T47D (cell line): Measurements from ENCODE around the gene ARL15.

Experiments used
- DNase-seq, 2 experiments: peaks; one replicate each; pipeline versions ENCODE4 v3.0.0 to v3.0.0-alpha.2; 2011 to 2012; ENCODE audit warnings: low read depth in 1 of 2, low spot score in 1 of 2
- JUND ChIP-seq: IDR thresholded peaks from 2 replicates; pipeline ENCODE4 v1.6.1; 2012; ENCODE audit warnings: low read depth
- in situ Hi-C: cut with HindIII; loops from 2 replicates; pipeline ENCODE4 v1.10.0; 2016; ENCODE audit warnings: low sequenced_read_pairs, low pct_unique_long_range_greater_than_20kb

Gene ARL15

GRCh38 chr5:54220230-54221040 lies 89.9 kb downstream of the ARL15 start:
- in situ Hi-C loops: no loop called here

GRCh38 chr5:54217826-54218503 lies 92.4 kb downstream of the ARL15 start:
- in situ Hi-C loops: no loop called here

More at GRCh38 chr5:54220230-54221040, 89.9 kb downstream of the ARL15 start:
- TF ChIP-seq JUND: no peak
- no peak for DNase-seq

GRCh38 chr5:54215233-54215736 lies 95.1 kb downstream of the ARL15 start:
- no peak for TF ChIP-seq JUND
- no peak for DNase-seq
- in situ Hi-C loops: no loop called here

More at GRCh38 chr5:54217826-54218503, 92.4 kb downstream of the ARL15 start:
- DNase-seq: peak; percentile 30 to 83
- no peak for TF ChIP-seq JUND

- TF ChIP-seq JUND: no peak
- no peak for DNase-seq
- in situ Hi-C loops: no loop called here
Observed at GRCh38 chr5:54214722-54215121, 95.7 kb downstream of the ARL15 start.

- DNase-seq: peak in 1 of 2 experiments; percentile 41
- in situ Hi-C loops: no loop called here
- TF ChIP-seq JUND: no peak
Observed at GRCh38 chr5:54212331-54212730, 98.0 kb downstream of the ARL15 start.

- in situ Hi-C loops: no loop called here
- DNase-seq: peak in 1 of 2 experiments; percentile 43
- TF ChIP-seq JUND: no peak
Observed at GRCh38 chr5:54211912-54212311, 98.5 kb downstream of the ARL15 start.

GRCh38 chr5:54207566-54207965 lies 102.8 kb downstream of the ARL15 start:
- no peak for TF ChIP-seq JUND
- in situ Hi-C loops: no loop called here
- DNase-seq: no peak

GRCh38 chr5:54206580-54207229 lies 103.7 kb downstream of the ARL15 start:
- no peak for DNase-seq
- in situ Hi-C loops: no loop called here
- TF ChIP-seq JUND: no peak

GRCh38 chr5:54205918-54206317 lies 104.5 kb downstream of the ARL15 start:
- no peak for TF ChIP-seq JUND
- no peak for DNase-seq
- in situ Hi-C loops: no loop called here

- no peak for DNase-seq
- in situ Hi-C loops: no loop called here
- TF ChIP-seq JUND: no peak
Observed at GRCh38 chr5:54205453-54205852, 104.9 kb downstream of the ARL15 start.

- DNase-seq: no peak
- in situ Hi-C loops: no loop called here
- TF ChIP-seq JUND: no peak
Observed at GRCh38 chr5:54197018-54197417, 113.4 kb downstream of the ARL15 start.

GRCh38 chr5:54195701-54196100 lies 114.7 kb downstream of the ARL15 start:
- no peak for DNase-seq
- in situ Hi-C loops: no loop called here
- no peak for TF ChIP-seq JUND

GRCh38 chr5:54194318-54194717 lies 116.1 kb downstream of the ARL15 start:
- no peak for TF ChIP-seq JUND
- in situ Hi-C loops: no loop called here
- no peak for DNase-seq
